Thymus (tissue), 11 donors: ENCODE data around the gene COL24A1. TPM values are rescaled to one million over a fixed set of nuclear protein-coding genes. Genes with fewer than 3 reads are reported as not detected.
"Not testable (repeated sequence)": the region's sequence is repeated elsewhere in the genome, so short reads cannot be mapped to it uniquely, and the experiment has no call there.

Experiments
- DNase-seq, 9 donors: peaks; one replicate each; pipeline ENCODE4 v3.0.0-alpha.2; 2013; ENCODE audit warnings: low spot score in 9 of 9, low read depth in 6 of 9, missing footprints in 1 of 9
- H3K27ac ChIP-seq, 2 donors: one replicate each; pipeline ENCODE4 v1.5.1; 2013; ENCODE audit warnings: control low read depth in 1 of 2, low read depth in 1 of 2, low read length in 1 of 2, mild to moderate bottlenecking in 1 of 2, moderate library complexity in 1 of 2
- H3K27me3 ChIP-seq, 2 donors: one replicate each; pipeline ENCODE4 v1.5.1; 2013; ENCODE audit warnings: low read length in 1 of 2; ENCODE audit not compliant: control insufficient read depth in 2 of 2, insufficient read depth in 1 of 2
- H3K36me3 ChIP-seq, 2 donors: one replicate each; pipeline ENCODE4 v1.5.1; 2013; ENCODE audit warnings: low read length in 1 of 2, mild to moderate bottlenecking in 1 of 2, moderate library complexity in 1 of 2; ENCODE audit not compliant: control insufficient read depth in 2 of 2, insufficient read depth in 2 of 2
- H3K4me1 ChIP-seq, 2 donors: one replicate each; pipeline ENCODE4 v1.5.1; 2013; ENCODE audit warnings: low read length in 2 of 2; ENCODE audit not compliant: control insufficient read depth in 2 of 2, insufficient read depth in 2 of 2
- H3K4me3 ChIP-seq, 2 donors: one replicate each; pipeline ENCODE4 v1.5.1; 2013; ENCODE audit warnings: low read length in 2 of 2, control low read depth in 1 of 2, mild to moderate bottlenecking in 1 of 2
- H3K9me3 ChIP-seq, 2 donors: one replicate each; pipeline ENCODE4 v1.5.1; 2013; ENCODE audit warnings: low read length in 1 of 2, mild to moderate bottlenecking in 1 of 2; ENCODE audit not compliant: control insufficient read depth in 2 of 2, insufficient read depth in 1 of 2
- WGBS: extraction: QIAGEN DNeasy Blood & Tissue Kit; methylation state at CpG from one replicate; pipeline ENCODE4 v1.1.7; 2013; 5-methylcytosine and 5-hydroxymethylcytosine counted together
- polyA plus RNA-seq: library from polyadenylated mRNA; stranded (reverse); fragments of 200-250 nt; gene quantifications from one replicate; pipeline ENCODE4 v1.2.3, GENCODE V29; 2013
- total RNA-seq: library from RNA; stranded (reverse); fragments of 120-200 nt; gene quantifications from one replicate; pipeline ENCODE4 v1.2.4, GENCODE V29; 2013
- donor health status: healthy.

The COL24A1 gene
- total and polyA plus RNA-seq, 2 donors: 0.33 to 1.3 TPM

GRCh38 chr1:85756864-85757263, 399.7 kb downstream of the COL24A1 start:
- Histone ChIP-seq H3K9me3 (no peaks in the 10 kb centered on the region), H3K27ac (no peak overlapping the region), H3K27me3 (no peaks in the 10 kb centered on the region), H3K4me1 (no peaks in the 10 kb centered on the region), H3K36me3 (no peaks in the 10 kb centered on the region), H3K4me3 (no peak overlapping the region)
- 96% methylated on average over 5 of the region's 5 CpGs for WGBS
- DNase-seq: no peak

GRCh38 chr1:85748120-85748519, 408.5 kb downstream of the COL24A1 start:
- Histone ChIP-seq H3K9me3 (no peaks in the 10 kb centered on the region), H3K27ac (no peak overlapping the region), H3K27me3 (no peaks in the 10 kb centered on the region), H3K4me1 (no peaks in the 10 kb centered on the region), H3K4me3 (no peak overlapping the region), H3K36me3 (no peaks in the 10 kb centered on the region)
- 95% methylated on average over 1 of the region's 1 CpG for WGBS
- no peak for DNase-seq

DNA sequence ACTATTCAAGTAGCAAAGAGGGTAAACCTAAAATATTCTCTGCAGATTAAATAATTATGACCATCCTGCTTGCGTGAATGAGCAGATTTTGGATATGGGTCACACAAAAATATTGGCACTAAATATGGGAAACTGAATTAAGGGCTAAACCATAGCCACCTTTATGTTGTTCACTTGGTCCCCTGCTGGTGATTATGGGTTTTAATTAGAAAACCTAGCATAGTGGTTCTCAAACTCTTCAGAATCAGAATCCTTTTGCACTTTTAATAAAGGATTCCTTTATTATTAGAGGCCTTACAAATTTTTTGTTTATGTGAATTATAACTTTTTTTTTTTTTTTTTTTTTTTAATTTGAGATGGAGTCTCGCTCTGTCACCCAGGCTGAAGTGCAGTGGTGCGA, 409.8 kb downstream of the COL24A1 start:
- DNase-seq: no peak
- no peaks in the 10 kb centered on the region for H3K27me3 ChIP-seq
- H3K27ac ChIP-seq: no peak overlapping the region
- no peaks in the 10 kb centered on the region for H3K9me3 ChIP-seq
- 97% methylated on average over 3 of the region's 3 CpGs for WGBS
- no peak overlapping the region for H3K4me3 ChIP-seq
- no peaks in the 10 kb centered on the region for H3K4me1 ChIP-seq
- H3K36me3 ChIP-seq: no peaks in the 10 kb centered on the region

DNA sequence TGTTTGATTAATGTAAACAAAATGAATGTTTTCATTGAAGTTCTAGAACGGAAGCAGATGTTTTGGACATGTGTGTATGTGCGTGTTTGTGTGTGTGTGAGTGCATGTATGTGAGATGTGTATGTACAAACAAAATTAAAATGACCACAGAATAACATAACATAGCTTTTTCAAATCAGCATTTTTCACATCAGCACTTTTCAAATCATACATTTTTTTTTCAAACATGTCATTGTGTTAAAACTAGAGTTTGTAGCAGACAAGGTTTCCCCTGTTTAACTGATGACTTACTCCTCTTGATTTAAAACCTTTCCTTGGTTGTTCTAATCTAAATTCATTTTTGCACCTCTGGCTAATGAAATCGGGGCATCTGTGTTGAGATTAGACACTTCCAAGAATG, 412.8 kb downstream of the COL24A1 start:
- H3K4me1 ChIP-seq: no peaks in the 10 kb centered on the region
- DNase-seq: no peak
- no peaks in the 10 kb centered on the region for H3K36me3 ChIP-seq
- 93% methylated on average over 3 of the region's 3 CpGs for WGBS
- no peak overlapping the region for H3K27ac ChIP-seq
- no peak overlapping the region for H3K4me3 ChIP-seq
- no peaks in the 10 kb centered on the region for H3K9me3 ChIP-seq
- H3K27me3 ChIP-seq: no peaks in the 10 kb centered on the region

DNA sequence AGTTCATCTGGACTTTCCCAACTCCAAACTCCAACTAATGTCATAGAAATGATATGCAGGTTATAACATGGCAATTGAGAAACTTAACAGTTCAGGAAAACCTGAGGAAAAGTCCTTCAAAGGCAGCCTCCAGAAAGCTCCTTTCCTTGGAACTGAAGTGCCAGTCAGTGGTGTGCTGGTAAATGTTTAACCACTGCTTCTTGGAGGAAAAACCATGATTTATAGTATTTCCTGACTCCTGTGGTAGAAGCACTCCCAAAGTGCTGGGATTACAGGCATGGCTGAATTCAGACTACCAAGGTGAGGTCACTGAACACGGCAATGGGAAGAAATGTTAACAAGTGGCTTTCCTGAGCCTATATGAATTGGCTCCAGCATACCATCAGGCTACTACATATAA, 421.6 kb downstream of the COL24A1 start:
- H3K4me3 ChIP-seq: no peak overlapping the region

GRCh38 chr1:85718678-85719340, 437.8 kb downstream of the COL24A1 start:
- Histone ChIP-seq H3K36me3 (no peaks in the 10 kb centered on the region), H3K4me1 (no peaks in the 10 kb centered on the region), H3K27me3 (no peaks in the 10 kb centered on the region), H3K4me3 (no peak overlapping the region), H3K27ac (no peak overlapping the region), H3K9me3 (peaks cover 0 to 5% of the 10 kb centered on the region in 2 donors)
- 97% methylated on average over 7 of the region's 7 CpGs for WGBS
- no peak for DNase-seq

More for the DNA sequence above, 421.6 kb downstream of the COL24A1 start:
- Histone ChIP-seq H3K36me3 (no peaks in the 10 kb centered on the region), H3K4me1 (no peaks in the 10 kb centered on the region), H3K27ac (no peak overlapping the region), H3K9me3 (no peaks in the 10 kb centered on the region), H3K27me3 (no peaks in the 10 kb centered on the region)
- no peak for DNase-seq
- WGBS: 95% methylated on average over 1 of the region's 1 CpG

DNA sequence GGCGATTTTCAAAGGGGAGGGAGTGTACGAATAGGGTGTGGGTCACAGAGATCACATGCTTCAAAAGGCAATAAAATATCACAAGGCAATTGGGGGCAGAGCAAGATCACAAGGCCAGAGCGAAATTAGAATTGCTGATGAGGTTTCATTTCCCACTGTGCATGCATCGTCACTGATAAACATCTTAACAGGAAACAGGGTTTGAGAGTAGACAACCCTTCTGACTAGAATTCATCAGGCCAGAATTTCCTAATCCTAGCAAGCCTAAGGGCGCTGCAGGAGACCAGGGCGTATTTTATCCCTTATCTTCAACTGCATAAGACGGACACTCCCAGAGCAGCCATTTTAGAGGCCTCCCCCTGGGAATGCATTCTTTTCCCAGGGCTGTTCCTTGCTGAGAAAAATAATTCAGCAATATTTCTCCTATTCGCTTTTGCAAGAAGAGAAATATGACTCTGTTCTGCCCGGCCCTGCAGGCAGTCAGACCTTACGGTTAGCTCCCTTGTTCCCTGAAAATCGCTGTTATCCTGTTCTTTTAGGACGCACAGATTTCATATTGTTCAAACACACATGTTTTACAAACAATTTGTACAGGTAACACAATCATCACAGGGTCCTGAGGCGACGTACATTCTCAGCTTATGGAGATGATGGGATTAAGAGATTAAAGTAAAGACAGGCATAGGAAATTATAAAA, 442.0 kb downstream of the COL24A1 start:
- not testable (repeated sequence) for H3K27ac ChIP-seq, H3K27me3 ChIP-seq, H3K4me3 ChIP-seq, H3K9me3 ChIP-seq, H3K36me3 ChIP-seq, DNase-seq, H3K4me1 ChIP-seq
- WGBS: 91% methylated on average over 14 of the region's 14 CpGs

DNA sequence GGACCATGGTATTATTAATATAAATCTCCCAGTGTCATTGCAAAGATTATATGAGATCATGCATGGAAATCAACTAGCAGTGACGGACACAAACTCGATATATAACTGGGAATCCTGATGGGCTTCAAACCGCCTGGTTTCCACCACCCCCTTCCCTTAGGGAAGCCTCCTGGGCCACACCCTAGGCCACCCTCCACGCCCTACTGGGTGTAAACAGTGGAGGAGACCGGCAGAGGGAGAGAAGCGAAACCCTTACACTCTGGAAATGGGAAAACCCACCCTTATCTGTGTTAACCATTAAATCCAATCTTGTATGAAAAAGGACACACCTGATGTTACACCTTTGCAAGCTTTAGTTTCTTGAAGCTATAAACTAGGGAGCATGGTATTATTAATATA, 447.7 kb downstream of the COL24A1 start:
- DNase-seq: peak in 2 of 9 donors; percentile 1
- no peaks in the 10 kb centered on the region for H3K36me3 ChIP-seq
- no peaks in the 10 kb centered on the region for H3K27me3 ChIP-seq
- 96% methylated on average over 6 of the region's 6 CpGs for WGBS
- peak overlapping the region in 1 of 2 donors; percentile 58 for H3K27ac ChIP-seq
- no peaks in the 10 kb centered on the region for H3K4me1 ChIP-seq
- H3K4me3 ChIP-seq: peak overlapping the region; percentile 76 to 82
- no peaks in the 10 kb centered on the region for H3K9me3 ChIP-seq

GRCh38 chr1:85707990-85708828, 448.4 kb downstream of the COL24A1 start, which contains the start of gene ZNHIT6:
TSS of gene ZNHIT6 (minus strand) at chr1:85708433. CDS start at chr1:85708284, 149 bp downstream.
- Histone ChIP-seq H3K27me3 (no peaks in the 10 kb centered on the region), H3K4me1 (no peaks in the 10 kb centered on the region), H3K36me3 (no peaks in the 10 kb centered on the region), H3K9me3 (no peaks in the 10 kb centered on the region), H3K27ac (peak within 1 kb of the TSS; percentile 58 to 88), H3K4me3 (peak within 1 kb of the TSS; percentile 76 to 82)
- peak; percentile 73 to 94 (median 82) for DNase-seq
- 2% methylated on average over 35 of the region's 35 CpGs for WGBS
